ENCODE data around the gene SOX3.

SOX3 gene

DNA sequence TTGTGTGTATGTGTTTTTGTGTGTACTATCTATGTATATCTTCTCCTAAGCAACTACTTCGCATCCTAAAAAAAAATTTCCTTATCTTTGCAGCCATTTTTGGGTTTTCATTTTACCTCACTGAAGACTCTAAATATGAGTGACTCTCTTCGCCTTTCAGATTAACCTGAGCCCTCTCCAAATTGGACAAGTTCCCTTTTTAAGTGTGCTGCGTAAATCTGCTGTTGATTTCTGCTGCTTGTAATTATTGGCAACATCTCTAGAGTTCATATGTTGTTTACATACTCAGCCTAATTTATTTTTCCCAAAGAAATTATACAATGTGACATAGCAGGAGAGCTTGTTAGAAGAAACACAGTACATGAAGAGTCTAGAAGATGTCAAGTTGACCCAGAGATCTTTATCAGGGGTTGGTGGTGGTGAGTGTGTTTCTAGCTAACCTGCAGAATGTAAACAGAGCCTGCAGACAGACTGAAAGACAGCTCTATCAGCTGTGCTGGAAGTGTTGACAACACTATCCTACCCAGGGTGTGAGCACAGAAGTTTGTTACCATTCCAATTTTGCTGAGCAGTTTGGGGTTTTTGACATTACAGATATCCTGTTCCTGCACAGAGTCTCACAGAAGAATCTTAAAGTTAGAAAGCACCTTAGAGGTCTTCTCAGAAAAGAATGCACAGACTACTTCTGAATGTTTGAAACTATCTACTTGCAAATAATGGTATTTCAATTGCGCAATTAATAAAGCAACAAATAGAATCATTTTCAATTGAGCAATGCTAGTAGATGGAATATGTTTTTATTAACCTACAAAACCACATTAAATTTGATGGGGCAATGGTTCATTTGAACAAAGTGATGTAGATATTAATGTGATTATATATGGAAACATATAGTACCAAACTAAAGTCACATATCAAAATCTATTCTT is 12.5 kb downstream of the SOX3 start:
- DNase-seq = no peak

DNA sequence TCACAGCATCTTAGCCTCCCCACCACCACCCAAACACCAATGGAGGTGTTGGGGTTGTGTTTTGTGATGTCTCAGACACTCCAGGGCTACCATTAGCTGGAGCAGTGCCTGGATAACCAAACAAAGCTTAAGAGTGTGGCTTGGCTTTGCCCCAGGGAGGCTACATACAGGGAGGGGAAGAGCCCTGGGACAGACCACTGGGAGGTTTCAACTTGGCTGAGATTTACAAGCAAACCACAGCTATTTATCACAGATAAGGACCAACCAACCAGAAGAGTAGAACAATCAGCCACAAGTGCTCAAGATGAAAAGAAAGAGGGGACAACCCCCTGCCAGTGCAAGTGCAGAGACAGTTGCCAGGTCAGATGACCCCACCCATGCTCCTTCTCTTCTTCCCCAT is 24.1 kb downstream of the SOX3 start:
- no peak for DNase-seq

DNA sequence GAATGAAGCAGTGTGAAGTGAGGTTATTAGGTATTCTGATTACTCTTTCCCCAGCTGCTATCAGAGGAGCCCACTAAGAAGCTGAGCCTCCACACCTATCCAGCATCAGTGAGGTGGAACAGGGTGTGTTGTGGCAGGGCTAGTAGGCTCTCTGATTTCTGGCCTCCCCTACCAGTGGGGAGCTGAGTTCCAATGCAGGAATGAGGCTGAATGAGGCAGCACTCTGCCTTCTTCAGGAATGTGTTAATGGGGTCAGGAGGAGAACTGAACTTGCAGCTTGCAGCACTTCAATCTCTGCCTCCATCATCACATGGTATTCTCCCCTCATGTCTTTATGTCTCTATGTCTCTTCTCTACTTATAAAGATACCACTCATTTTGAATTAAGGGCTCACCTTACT is 26.9 kb downstream of the SOX3 start:
- DNase-seq = no peak

DNA sequence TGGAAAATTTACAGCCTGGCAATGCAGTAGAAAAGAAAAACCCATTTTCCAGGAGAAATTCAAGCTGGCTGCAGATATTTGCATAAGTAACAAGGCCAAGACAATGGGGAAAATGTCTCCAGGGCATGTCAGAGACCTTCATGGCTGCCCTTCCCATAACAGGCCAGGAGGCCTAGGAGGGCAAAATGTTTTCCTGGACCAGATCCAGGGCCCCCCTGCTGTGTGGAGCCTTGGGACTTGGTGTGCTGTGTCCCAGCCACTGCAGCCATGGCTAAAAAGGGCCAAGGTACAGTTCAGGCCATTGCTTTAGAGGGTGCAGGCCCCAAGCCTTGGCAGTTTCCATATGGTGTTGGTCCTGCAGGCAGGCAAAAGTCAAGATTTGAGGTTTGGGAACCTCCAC is 29.8 kb downstream of the SOX3 start:
- no peak for DNase-seq

DNA sequence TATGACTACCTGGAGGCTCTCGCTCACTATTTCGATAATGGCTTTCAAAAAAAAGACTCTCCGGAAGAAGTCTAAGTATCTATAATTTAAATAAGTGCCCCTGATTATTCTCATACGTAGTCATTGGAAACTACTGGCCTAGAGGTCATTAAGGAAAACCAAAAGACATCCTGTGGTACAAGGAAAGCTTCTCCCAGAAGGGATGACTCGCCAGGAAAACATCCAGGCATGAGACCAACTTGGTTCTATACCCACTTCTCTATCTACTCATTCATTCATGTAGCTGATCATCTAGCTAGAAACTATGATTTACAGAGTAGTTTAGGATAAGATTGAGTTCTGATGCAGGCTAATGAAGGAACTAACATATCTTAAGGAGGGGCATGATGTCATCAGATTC is 37.7 kb downstream of the SOX3 start:
- no peak for DNase-seq

All from CD4-positive, alpha-beta T cell treated with Interleukin-15 for 1 hour (primary cell).